ENCODE data around the gene PSTPIP2.

The PSTPIP2 gene

GRCh38 chr18:45938488-45938935 lies 133.5 kb downstream of the PSTPIP2 start:
- DNase-seq (ENCODE audit: extremely low read depth in 1 of 2, low read depth in 1 of 2): no peak

- DNase-seq (ENCODE audit: extremely low read depth in 1 of 2, low read depth in 1 of 2): no peak
Observed at GRCh38 chr18:45935591-45936335, 136.3 kb downstream of the PSTPIP2 start.

Measured in activated CD8-positive, alpha-beta memory T cell treated with anti-CD3 and anti-CD28 coated beads for 1 hour (primary cell).